Measurements from ENCODE around the gene DUOX1.

- TF ChIP-seq, protein P1, sequence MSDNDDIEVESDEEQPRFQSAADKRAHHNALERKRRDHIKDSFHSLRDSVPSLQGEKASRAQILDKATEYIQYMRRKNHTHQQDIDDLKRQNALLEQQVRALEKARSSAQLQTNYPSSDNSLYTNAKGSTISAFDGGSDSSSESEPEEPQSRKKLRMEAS (IDR thresholded peaks at IDR 0.05): no peak
- TF ChIP-seq, protein P2, sequence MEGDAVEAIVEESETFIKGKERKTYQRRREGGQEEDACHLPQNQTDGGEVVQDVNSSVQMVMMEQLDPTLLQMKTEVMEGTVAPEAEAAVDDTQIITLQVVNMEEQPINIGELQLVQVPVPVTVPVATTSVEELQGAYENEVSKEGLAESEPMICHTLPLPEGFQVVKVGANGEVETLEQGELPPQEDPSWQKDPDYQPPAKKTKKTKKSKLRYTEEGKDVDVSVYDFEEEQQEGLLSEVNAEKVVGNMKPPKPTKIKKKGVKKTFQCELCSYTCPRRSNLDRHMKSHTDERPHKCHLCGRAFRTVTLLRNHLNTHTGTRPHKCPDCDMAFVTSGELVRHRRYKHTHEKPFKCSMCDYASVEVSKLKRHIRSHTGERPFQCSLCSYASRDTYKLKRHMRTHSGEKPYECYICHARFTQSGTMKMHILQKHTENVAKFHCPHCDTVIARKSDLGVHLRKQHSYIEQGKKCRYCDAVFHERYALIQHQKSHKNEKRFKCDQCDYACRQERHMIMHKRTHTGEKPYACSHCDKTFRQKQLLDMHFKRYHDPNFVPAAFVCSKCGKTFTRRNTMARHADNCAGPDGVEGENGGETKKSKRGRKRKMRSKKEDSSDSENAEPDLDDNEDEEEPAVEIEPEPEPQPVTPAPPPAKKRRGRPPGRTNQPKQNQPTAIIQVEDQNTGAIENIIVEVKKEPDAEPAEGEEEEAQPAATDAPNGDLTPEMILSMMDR (IDR thresholded peaks at IDR 0.05; ENCODE audit: low read depth, low read length, missing input control): no peak
- TF ChIP-seq RAD21 (IDR thresholded peaks at IDR 0.05): no peak
These were observed 51.9 kb downstream of the DUOX1 start for GRCh38 chr15:45181491-45182285.
